ENCODE results near the gene CILP2.

- TF ChIP-seq CTCF (conservative IDR thresholded peaks at IDR 0.05; ENCODE audit: low read length) (peak; percentile 89), EZH2phosphoT487 (IDR thresholded peaks at IDR 0.05; ENCODE audit: borderline replicate concordance) (no peak)
These were observed 5.9 kb upstream of the CILP2 start for GRCh38 chr19:19531951-19532805.
